CD4-positive, alpha-beta T cell treated with Interleukin-10 for 1 hour (primary cell): ENCODE results near the gene CWC15.

Source experiments
- DNase-seq: peaks from one replicate; pipeline ENCODE4 v3.0.0-alpha.2; 2020

CWC15 gene

GRCh38 chr11:94912806-94913205 lies 60.5 kb downstream of the CWC15 start:
- DNase-seq = no peak
